Suprapubic skin (tissue), 4 donors: ENCODE data around the gene LDLRAD4. TPM values are rescaled to one million over a fixed set of nuclear protein-coding genes. Genes with fewer than 3 reads are reported as not detected.

Experiments
- DNase-seq, 2 donors: peaks; one replicate each; pipeline ENCODE4 v3.0.0-alpha.2; 2019; ENCODE audit warnings: low spot score in 2 of 2
- H3K27ac ChIP-seq: fragments of 200-600 bp; sonication (generic); one replicate; pipeline ENCODE4 v1.5.1; 2019
- H3K27me3 ChIP-seq: fragments of 200-600 bp; sonication (generic); one replicate; pipeline ENCODE4 v1.5.1; 2019
- H3K36me3 ChIP-seq: fragments of 200-600 bp; sonication (generic); one replicate; pipeline ENCODE4 v1.5.1; 2019
- H3K4me1 ChIP-seq: fragments of 200-600 bp; sonication (generic); one replicate; pipeline ENCODE4 v1.5.1; 2019
- H3K4me3 ChIP-seq: fragments of 200-600 bp; sonication (generic); one replicate; pipeline ENCODE4 v1.5.1; 2019; ENCODE audit warnings: mild to moderate bottlenecking
- H3K9me3 ChIP-seq: fragments of 200-600 bp; sonication (generic); one replicate; pipeline ENCODE4 v1.5.1; 2019
- EP300 ChIP-seq: sonication (generic); formaldehyde crosslinking; IDR thresholded peaks from one replicate; pipeline ENCODE4 v1.6.1; 2017; ENCODE audit warnings: antibody characterized with exemption
- POLR2A ChIP-seq, 2 donors: fragments of 450-650 bp; IDR thresholded peaks; one replicate each; pipeline ENCODE4 v1.6.1; 2017; ENCODE audit warnings: antibody characterized with exemption in 2 of 2, mild to moderate bottlenecking in 2 of 2, moderate library complexity in 2 of 2
- POLR2AphosphoS5 ChIP-seq, 3 donors: sonication (generic); formaldehyde crosslinking; IDR thresholded peaks; one replicate each; pipeline ENCODE4 v1.6.1; 2017; ENCODE audit warnings: antibody characterized with exemption in 3 of 3
- WGBS: methylation state at CpG from one replicate; pipeline ENCODE4 v1.1.5; 2018; 5-methylcytosine and 5-hydroxymethylcytosine counted together
- total RNA-seq, 4 donors: library from RNA; depleted of rRNA; stranded (reverse); fragments of >200 nt; gene quantifications; one replicate each; pipeline ENCODE4 v1.1.0, GENCODE V29; 2016
- TF ChIP-seq, protein P1 (sequence below), 2 donors: fragments of 200-600 bp in 1 of 2; fragments of 450-650 bp in 1 of 2; sonication (generic) in 1 of 2; IDR thresholded peaks; one replicate each; pipeline ENCODE4 v1.5.1; 2016 to 2019; ENCODE audit warnings: antibody characterized with exemption in 2 of 2, mild to moderate bottlenecking in 1 of 2, moderate library complexity in 1 of 2

Gene LDLRAD4
- total RNA-seq, 4 donors from 2014 or later: 10.1 to 31.6 (median 15.1) TPM

DNA sequence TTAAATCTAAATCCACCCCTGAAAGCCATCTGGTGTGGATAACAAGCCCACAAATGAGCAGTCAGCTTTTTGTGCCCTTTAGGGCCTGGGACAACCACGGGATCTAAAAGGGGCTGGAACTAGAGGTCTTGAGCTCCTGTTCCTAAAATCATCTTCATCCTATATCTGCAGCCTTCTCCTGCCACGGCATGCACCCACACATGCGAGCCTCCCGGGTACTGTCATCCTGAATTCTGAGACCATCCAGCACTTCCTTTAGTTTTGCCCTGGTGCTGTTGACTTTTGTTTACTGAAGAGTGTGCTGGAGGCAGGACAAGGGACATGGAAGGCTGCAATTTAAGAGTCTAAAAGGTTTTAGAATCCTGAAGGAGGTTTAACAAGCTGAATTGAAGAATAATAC lies 324.6 kb downstream of the LDLRAD4 start:
- peaks cover 15% of the 10 kb centered on the region for H3K4me1 ChIP-seq
- TF ChIP-seq, protein P1, sequence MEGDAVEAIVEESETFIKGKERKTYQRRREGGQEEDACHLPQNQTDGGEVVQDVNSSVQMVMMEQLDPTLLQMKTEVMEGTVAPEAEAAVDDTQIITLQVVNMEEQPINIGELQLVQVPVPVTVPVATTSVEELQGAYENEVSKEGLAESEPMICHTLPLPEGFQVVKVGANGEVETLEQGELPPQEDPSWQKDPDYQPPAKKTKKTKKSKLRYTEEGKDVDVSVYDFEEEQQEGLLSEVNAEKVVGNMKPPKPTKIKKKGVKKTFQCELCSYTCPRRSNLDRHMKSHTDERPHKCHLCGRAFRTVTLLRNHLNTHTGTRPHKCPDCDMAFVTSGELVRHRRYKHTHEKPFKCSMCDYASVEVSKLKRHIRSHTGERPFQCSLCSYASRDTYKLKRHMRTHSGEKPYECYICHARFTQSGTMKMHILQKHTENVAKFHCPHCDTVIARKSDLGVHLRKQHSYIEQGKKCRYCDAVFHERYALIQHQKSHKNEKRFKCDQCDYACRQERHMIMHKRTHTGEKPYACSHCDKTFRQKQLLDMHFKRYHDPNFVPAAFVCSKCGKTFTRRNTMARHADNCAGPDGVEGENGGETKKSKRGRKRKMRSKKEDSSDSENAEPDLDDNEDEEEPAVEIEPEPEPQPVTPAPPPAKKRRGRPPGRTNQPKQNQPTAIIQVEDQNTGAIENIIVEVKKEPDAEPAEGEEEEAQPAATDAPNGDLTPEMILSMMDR (IDR thresholded peaks at IDR 0.05): no peak
- TF ChIP-seq POLR2A (IDR thresholded peaks at IDR 0.05) (no peak), EP300 (no peak), POLR2AphosphoS5 (IDR thresholded peaks at IDR 0.05) (no peak)

GRCh38 chr18:13543811-13544732 lies 325.5 kb downstream of the LDLRAD4 start:
- DNase-seq: no peak
- TF ChIP-seq POLR2AphosphoS5 (IDR thresholded peaks at IDR 0.05): no peak
- TF ChIP-seq POLR2A (IDR thresholded peaks at IDR 0.05): no peak
- TF ChIP-seq, protein P1 (IDR thresholded peaks at IDR 0.05): no peak
- TF ChIP-seq EP300: no peak
- Histone ChIP-seq H3K4me1 (peaks cover 12% of the 10 kb centered on the region), H3K9me3 (no peaks in the 10 kb centered on the region), H3K4me3 (no peak overlapping the region), H3K36me3 (no peaks in the 10 kb centered on the region), H3K27me3 (no peaks in the 10 kb centered on the region), H3K27ac (no peak overlapping the region)
- 87% methylated on average over 24 of the region's 25 CpGs for WGBS

More for the DNA sequence above, 324.6 kb downstream of the LDLRAD4 start:
- H3K27me3 ChIP-seq: no peaks in the 10 kb centered on the region
- H3K27ac ChIP-seq: no peak overlapping the region
- H3K36me3 ChIP-seq: no peaks in the 10 kb centered on the region
- no peak overlapping the region for H3K4me3 ChIP-seq
- no peaks in the 10 kb centered on the region for H3K9me3 ChIP-seq
- 90% methylated on average over 4 of the region's 4 CpGs for WGBS
- no peak for DNase-seq

GRCh38 chr18:13544953-13545352 lies 326.4 kb downstream of the LDLRAD4 start:
- no peak for TF ChIP-seq EP300
- no peak for TF ChIP-seq POLR2AphosphoS5 (IDR thresholded peaks at IDR 0.05)
- TF ChIP-seq, protein P1 (IDR thresholded peaks at IDR 0.05): no peak
- TF ChIP-seq POLR2A (IDR thresholded peaks at IDR 0.05): no peak
- Histone ChIP-seq H3K9me3 (no peaks in the 10 kb centered on the region), H3K27ac (no peak overlapping the region), H3K27me3 (no peaks in the 10 kb centered on the region), H3K4me3 (no peak overlapping the region), H3K36me3 (no peaks in the 10 kb centered on the region), H3K4me1 (peaks cover 11% of the 10 kb centered on the region)
- DNase-seq: no peak
- WGBS: 93% methylated on average over 7 of the region's 8 CpGs

DNA sequence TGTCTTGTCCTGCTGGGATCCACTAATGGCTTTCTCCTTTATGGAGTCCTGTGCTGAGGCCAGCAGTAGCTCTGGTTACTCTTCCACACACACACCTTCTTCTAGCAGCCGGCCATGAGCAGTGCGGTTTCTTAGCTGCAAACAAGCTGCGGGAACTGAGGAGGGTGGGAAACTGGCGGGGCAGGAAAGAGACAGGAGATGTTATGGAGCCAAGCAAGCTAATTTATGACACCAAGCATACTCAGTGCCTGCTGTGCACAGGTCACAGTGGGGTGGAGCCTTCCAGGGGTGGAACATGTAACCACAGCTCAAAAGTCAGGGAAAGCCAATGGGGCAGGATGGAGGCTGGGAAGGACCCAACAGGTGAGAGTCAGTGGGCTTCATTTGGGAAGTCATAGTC lies 327.0 kb downstream of the LDLRAD4 start:
- H3K4me1 ChIP-seq: peaks cover 11% of the 10 kb centered on the region
- H3K27me3 ChIP-seq: no peaks in the 10 kb centered on the region
- H3K9me3 ChIP-seq: no peaks in the 10 kb centered on the region
- no peak overlapping the region for H3K4me3 ChIP-seq
- WGBS: 82% methylated on average over 4 of the region's 4 CpGs
- H3K36me3 ChIP-seq: no peaks in the 10 kb centered on the region
- no peak for TF ChIP-seq EP300
- TF ChIP-seq POLR2AphosphoS5 (IDR thresholded peaks at IDR 0.05): no peak
- TF ChIP-seq POLR2A (IDR thresholded peaks at IDR 0.05): no peak
- TF ChIP-seq, protein P1 (IDR thresholded peaks at IDR 0.05): no peak
- no peak for DNase-seq
- H3K27ac ChIP-seq: no peak overlapping the region

DNA sequence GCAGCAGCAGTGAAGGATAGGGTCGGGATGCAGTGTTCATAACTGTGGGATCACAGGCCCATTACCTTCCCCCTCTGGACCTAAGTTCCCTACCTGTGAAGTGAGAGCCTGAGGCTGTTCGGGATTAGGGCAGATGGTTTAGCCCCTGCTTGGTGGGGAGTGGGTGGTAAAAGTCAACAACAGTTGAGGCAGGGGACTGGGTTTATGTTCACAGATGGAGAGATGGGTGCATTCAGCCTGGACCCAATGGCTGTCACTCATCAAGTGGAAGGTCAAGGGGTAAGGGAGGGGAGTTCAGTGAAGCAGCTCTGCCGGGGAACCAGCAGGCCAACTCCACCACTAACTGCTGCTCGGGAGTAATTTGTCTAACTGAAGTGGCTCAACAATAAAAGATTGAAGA lies 327.4 kb downstream of the LDLRAD4 start:
- TF ChIP-seq POLR2A (IDR thresholded peaks at IDR 0.05) (no peak), EP300 (no peak), POLR2AphosphoS5 (IDR thresholded peaks at IDR 0.05) (no peak)
- TF ChIP-seq, protein P1 (IDR thresholded peaks at IDR 0.05): no peak
- WGBS: 100% methylated on average over 3 of the region's 4 CpGs
- DNase-seq: no peak
- no peak overlapping the region for H3K4me3 ChIP-seq
- no peaks in the 10 kb centered on the region for H3K9me3 ChIP-seq
- no peaks in the 10 kb centered on the region for H3K27me3 ChIP-seq
- no peaks in the 10 kb centered on the region for H3K36me3 ChIP-seq
- H3K4me1 ChIP-seq: peaks cover 11% of the 10 kb centered on the region
- no peak overlapping the region for H3K27ac ChIP-seq
